ENCODE results near the gene GIT2.
A peak's percentile ranks its signal among the peaks of the same experiment; 100 is the strongest.
"Not testable (repeated sequence)": the region's sequence is repeated elsewhere in the genome, so short reads cannot be mapped to it uniquely, and the experiment has no call there.

Gene GIT2

DNA sequence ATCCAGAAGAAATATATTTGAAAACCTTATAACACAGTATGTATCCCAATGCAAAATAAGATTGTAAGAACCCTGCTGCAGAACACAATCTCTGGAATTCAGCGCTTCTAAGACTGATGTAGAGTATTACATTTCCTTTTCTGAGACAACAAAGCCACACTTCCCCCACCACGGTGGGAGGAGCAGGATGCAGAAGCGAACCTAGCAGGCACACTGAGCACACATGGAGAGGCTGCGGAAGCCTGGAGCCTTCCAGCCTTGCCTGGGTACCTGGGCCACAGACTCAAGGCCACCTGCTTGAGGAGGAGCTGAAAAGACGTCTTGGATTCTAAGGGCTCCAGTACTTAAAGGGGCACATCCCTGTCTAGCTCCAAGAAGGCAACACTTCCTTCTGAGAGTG, 49.7 kb downstream of the GIT2 start:
- DNase-seq (ENCODE audit: low spot score): no peak

DNA sequence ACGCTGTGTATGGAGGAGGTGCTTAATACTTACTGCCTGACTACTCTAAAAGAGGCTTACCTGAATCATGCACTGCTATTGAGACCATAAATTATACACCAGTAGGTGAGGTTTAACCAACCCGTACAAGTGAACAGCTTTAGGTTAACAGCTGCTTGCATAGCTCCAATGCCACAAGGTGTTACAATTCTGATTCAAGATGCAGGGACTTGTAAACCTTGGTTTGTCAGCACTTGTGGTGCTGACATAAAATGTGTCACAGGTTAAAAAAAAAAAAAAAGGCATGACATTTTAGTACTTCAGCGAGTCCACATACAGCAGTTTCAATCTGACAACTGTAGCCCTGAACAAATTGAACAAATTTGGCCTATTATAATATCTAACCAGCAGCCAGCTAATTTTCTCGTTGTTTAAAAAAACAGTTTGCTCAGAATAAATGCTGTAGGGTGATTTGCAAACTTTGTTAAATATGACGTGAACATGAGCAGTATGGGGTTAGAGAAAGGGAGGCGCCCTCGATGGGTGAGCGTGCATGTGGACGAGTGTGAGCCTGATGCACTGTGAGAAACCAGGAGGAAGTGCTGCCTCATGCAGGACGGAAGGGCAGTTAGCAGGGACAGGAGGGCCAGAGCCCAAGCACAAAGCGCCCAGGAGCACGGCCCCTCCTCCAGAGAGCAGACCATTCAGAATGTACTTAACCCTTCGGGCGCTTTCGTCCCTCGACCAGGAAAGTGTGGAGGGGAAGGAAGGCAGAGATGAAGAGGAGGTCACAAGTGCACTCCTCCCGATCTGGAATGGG, 51.4 kb downstream of the GIT2 start:
- no peak for DNase-seq (ENCODE audit: low spot score)

DNA sequence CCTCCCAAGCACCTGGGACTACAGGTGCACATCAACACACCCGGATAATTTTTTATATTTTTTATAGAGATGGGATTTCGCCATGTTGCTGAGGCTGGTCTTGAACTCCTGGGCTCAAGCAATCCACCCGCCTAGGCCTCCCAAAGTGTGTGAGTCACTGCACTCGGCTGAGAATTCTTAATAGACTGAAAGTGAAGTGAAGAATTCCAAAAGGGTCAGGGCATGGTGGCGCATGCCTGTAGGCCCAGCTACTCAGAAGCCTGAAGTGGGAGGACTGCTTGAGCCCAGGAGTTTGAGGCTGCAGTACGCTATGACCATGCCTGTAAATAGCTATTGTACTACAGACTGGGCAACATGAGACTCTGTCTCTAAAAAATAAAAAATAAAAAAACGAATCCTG, 52.4 kb downstream of the GIT2 start:
- DNase-seq (ENCODE audit: low spot score): no peak

DNA sequence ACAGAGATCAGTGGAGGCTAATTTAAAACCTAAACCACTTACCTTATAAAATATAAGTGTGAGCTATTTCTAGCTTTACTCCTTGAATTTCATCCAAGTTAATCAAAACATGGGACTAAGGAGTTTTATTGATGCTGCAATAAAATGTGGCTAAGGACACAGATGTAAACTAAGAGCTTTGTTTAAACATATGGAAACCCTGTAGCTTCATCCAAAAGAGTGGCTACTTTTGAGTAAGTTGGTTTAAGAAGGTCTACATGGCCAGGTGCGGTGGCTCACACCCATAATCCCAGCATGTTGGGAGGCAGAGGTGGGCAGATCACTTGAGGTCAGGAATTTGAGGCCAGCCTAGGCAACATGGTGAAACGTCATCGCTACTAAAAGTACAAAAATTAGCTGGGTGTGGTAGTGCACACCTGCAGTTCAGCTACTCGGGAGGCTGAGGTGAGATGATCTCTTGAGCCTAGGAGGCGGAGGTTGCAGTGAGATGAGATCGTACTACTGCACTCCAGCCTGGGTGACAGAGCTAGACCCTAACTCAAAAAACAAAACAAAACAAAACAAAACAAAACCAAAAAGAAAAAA, 55.7 kb downstream of the GIT2 start:
- DNase-seq (ENCODE audit: low spot score): no peak

DNA sequence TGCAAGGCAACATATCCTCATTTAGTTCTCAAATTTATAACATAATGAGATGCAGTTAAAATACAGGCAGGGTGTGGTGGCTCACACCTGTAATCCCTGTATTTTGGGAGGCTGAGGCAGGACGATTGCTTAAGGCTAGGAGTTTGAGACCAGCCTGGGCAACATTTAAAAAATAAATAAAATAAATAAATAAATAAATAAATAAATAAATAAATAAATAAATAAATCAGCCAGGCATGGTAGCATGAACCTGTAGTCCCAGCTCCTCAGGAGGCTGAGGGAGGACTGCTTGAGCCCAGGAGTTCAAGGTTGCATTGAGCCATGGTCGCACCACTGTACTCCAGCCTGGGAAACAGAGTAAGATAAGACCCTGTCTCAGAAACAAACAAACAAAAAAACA, 56.7 kb downstream of the GIT2 start:
- DNase-seq (ENCODE audit: low spot score): no peak

DNA sequence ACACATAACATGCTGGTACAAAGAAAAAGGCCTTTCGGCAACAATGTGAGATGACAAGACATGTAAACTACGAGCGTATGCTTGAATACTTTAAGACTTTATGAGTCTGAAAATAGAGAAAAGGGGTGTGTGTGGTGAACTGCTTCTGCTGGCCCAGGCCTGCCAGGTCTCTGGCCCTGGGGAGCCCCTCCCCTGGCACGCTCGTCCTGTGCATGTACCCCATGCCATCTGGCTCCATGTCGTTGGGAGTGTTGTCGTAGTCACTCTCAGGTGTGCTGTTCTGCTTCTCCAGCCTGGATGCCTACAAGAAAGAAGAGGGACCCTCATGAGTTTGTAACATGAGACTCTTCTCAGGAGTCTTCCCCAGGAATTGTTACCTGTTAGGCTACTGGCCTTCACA, 57.2 kb downstream of the GIT2 start:
- DNase-seq (ENCODE audit: low spot score): no peak

DNA sequence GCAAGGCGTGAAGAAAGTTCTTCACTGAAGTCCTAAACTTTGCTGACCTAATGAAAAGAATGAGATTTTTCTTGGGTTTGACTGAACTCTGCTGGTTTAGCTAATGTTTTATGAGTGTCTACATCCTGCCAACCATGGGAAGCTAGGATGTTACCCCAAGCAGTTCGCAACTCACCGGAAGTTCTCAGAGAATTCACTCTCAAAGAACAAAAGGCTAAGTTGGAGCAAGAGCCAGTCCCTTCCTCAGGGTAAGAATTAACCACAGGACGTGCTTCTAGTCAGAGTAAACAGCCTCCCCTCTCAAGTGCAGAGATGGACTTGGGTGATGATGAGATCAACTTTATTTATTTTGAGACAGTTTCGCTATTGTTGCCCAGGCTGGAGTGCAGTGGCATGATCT, 58.8 kb downstream of the GIT2 start:
- DNase-seq (ENCODE audit: low spot score): no peak

DNA sequence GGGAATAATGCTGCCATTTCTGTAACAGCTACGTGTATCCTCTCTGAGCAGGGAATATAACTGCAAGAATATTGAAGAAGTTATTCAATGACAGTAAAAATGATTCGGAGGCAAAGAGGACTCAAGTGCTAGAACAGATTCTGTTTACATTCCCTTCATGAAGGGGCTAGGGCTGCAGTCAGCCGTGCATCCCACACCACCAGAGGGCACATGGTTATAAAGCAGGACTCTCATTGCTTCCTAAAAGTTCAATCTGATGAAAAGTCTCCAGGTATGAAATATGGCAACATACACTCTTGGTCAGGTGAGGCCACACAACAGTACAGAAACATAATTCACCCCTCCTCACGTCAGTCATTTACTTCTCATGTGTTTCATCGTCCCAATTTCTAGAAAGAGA, 62.1 kb downstream of the GIT2 start:
- no peak for DNase-seq (ENCODE audit: low spot score)

DNA sequence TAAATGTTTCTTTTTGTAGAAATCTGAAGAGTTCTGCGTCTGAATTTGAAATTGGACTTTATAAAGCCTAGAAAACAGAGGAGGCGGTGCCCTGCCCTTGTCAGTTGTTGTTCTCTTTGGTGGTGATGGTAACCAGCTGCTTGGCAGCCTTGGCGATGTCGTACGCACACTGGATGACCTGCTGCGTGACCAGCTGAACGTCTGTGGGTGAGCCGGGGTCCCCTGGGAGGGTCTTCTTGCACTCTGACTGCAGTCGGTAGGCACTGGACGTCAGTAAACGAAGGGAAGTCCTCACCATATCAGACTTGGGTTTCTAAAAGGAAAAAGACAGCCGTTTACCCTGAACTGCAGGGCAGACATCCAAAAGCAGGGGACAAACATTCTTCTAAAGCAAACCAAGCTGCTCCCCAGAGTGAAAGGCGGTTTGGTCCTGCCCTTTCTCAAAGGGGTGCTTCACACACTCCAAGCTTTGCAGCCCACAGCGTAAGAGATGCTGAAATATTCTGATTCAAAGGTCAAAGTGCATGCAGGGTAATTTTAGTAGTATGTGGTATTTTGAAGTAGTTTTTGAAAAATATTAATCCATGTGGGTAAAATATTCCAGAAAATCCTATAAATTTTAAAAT, 63.2 kb downstream of the GIT2 start:
- no peak for DNase-seq (ENCODE audit: low spot score)

DNA sequence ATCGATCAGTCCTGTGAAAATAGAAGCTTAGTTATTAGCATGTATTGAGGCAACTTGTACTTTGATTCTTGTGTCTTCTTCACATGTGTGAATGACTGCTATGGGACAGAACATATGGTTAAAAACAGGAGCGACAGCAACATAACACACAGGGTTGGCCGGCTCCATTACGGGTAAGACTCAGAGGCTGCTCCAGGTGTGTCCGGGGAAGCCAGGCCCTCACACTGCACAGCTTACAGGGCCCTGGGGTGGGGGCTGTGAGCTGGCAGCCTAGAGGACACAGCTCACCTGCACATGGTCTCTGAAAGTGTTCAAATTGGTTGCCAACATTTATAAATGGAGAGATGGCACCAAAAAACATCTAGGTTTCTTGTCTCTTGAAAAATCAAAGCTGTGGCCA, 65.0 kb downstream of the GIT2 start:
- no peak for DNase-seq (ENCODE audit: low spot score)

DNA sequence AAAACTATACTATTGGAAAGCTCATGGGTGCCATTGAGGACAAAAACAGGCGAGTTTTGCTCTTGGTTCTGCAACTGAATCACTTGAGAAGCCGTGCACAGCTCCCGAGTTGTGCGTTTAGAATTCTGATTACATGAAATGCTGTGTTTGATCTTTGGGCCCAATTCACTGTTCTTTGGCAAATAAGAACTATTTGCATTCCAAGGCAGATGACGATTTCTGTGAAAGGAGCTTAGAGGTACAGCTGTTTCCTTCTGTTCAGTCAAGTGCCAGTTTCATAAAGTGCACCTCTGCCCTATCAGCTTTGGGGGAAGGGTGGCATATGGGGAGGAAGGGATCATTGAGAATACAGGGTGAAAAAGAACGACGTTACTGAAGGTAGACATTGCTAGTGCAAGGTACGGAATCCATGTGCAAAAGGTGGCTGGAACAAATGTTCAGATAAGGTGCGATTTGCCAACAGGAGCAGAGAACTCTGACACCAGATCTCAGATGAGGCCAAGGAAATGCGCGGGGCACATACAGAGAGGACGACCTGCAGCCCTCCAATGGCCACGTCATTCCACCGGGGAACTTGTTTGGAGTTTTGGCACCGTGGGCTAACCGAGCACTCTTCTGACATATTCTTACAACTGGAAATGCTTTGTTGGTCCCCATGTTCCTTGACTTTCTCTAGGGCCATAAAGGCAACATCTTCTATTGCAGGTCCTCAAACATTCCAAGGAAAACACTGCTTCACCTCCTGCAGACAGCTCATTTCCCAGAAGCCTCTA, 66.0 kb downstream of the GIT2 start:
- no peak for DNase-seq (ENCODE audit: low spot score)

DNA sequence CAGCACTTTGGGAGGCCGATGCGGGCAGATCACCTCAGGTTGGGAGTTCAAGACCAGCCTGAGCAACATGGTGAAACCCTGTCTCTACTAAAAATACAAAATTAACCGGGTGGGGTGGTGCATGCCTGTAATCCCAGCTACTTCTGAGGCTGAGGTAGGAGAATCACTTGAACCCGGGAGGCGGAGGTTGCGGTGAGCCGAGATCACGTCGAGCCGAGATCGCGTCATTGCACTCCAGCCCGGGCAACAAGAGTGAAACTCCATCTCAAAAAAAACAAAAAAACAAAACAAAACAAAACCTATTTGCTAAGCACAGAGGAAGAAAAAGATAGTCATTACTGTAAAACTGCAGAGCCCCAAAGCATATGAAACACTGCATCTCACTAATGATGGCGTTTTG, 66.8 kb downstream of the GIT2 start:
- not testable (repeated sequence) for DNase-seq (ENCODE audit: low spot score)

DNA sequence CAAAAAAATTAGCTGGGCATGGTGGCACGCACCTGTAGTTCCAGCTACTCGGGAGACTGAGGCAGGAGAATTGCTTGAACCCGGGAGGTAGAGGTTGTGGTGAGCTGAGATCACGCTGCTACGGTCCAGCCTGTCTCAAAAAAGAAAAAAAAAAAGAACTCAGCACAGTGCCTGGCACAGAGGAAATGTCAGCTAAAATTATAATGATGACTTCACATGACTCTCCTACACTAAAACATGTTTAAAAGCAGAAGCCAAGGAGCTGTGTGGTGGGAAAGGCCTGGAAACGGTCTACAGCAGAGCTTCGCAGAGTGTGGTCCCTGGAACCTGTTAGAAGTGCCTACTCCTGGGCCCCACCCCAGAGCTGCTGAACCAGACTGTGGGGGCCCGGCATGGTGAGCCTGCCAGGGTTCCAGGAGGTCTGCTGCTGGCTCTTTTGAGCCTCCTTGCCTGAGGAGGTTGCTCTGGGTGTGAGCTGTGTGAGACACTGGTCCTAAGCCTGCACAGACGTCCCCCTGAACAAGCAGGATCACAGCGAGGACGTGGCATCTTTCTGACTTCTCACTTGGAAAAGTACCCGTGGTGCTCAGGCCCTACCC, 68.0 kb downstream of the GIT2 start:
- DNase-seq (ENCODE audit: low spot score): no peak

DNA sequence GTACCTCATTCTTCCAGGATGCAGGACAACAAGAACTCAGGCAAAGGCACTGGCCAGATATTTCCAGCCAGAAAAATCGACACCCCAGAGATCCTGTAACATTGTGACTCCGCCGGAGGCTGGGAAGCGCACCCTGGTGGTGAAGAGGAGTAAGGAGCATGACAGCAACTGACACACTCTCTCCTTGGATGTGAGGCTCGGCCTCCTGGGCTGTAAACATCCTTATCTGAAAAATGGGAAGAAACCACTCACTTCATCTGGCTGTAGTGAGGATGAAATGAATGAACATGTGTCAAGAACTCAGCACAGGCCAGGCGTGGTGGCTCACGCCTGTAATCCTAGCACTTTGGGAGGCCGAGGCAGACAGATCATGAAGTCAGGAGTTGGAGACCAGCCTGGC, 68.5 kb downstream of the GIT2 start:
- peak; percentile 47 for DNase-seq (ENCODE audit: low spot score)

DNA sequence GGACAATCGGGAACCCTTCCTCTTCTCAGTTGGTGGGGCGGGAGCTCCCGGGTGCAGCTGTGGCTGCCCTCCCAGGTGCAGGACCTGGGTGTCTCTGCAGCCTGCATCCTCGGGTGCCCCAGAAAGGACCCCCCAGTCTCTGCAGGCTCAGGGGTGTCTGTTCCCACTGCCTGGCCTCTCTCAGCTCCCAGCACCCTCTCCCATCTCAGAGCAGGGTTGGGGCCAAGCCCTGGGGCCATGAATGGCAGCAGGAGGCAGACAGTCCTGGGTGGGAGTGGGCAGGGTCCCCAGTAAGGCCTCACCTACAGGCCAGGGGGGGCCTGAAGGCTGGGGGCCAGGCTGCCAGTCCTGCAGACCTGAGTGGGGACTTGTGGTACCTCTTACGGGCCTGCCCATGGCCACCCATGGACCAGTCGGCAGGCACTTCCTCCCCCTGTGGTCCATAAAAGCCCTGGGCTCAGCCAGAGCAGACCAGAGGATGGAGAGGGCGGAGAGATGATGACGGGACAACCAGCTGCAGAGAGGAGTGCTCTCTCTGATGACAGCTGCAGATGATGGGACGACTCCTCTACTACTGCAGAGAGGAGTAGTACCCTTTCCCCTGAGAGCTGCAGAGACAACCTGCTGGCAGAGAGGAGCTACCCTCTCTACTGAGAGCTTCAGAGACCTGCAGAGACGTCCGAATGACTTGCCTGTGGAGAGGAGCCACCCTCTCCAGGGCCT, 69.5 kb downstream of the GIT2 start:
- DNase-seq (ENCODE audit: low spot score): no peak

DNA sequence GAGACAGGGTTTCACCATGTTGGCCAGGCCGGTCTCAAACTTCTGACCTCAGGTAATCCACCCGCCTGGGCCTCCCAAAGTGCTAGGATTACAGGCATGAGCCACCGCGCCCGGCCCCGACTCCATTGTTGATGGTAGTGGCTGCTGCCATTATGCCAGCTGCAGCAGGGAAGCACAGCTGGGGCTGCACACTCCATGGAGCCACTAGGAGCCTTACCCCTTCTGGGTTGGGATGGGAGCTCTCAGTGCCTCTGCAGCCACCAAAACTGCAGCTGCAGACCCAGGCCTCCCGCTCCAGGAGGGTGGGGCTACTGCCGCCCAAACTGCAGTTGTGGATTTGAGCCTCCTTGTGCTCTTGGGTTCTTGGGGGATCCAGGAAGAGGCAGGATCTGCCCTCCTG, 70.2 kb downstream of the GIT2 start:
- DNase-seq (ENCODE audit: low spot score): no peak

DNA sequence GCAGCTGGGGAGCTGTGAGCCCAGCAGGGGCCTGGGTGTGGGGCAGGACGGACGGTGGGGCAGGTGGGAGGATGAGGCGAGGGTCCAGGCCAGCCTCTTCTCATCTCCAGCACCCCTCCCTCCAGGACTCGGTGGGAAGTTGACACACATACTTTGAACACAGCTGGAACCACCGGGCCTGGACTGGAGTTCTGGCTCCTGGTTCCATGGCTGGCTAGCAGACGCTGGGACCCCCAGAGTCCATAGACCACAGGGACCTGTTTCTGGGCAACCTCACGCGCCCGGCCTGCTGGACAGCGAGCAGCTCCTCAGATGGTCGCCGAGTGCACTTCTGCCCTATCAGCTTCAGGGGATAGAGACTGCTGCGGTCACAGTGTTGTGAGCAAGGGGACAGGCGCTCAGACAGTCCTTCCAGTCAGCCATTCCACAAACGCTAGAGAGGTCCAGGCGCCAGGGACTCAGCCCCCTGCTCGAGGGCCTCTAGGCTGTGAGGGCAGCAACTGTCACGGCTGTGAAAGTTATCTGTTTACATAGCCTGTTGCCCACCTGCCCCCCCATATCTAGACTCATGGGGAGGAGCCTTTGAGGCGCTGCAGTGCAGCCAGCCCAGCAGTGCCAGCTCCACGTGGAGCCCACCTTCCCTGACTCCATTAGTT, 70.9 kb downstream of the GIT2 start:
- no peak for DNase-seq (ENCODE audit: low spot score)

DNA sequence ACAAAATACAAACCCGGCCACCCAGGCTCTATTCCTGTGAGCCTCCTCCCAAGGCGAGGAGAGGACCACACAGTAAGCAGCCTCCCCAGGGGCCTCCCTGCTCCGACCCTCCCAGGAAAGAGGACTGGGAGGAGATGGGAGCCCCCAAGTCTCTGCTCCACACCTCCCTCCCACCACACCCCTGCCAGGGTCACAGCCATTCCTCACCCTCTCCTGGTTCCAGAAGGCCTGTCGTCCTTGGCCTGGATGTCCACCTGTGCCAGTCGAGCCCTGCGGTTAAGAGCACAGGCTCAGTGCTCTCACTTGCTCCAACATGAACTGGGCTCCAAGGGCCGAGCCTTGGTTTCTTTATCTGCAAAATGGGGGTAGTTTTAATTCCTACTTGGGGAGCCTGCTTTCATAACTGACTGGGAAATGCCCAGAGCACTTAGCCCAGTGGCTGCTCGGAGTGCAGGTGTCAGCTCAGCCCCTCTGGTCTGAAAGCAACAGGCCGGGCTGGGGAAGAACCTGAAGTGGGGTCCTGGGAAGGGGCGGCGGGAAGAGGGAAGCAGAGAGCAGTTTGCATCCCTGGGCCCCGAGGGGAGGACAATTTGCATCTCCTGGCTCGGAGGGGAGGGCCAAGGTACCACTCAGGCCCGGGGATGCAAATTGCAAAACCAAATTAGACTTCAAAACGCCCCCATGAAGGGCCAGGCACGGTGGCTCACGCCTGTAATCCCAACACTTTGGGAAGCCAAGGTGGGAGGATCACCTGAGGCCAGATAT, 72.5 kb downstream of the GIT2 start:
- no peak for DNase-seq (ENCODE audit: low spot score)

DNA sequence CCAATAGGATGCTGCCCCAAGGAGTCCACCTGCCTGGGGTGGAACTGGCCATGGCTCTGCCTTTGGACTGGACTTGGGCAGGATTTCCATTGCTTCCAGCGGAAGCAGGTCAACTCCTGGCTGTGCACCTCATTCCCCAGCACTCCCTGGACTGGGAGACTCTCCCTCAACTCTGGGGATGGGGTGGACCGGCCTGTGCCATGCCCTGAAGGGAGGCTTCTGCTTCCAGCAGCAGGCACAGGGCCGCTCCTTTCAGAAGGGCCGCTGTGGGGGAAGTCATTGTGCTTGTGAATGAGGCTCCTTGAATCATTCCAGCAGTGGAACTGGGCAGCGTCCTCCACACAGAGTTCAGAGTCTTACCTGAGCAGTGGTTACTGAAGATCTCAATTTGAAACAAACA, 73.1 kb downstream of the GIT2 start:
- DNase-seq (ENCODE audit: low spot score): no peak

DNA sequence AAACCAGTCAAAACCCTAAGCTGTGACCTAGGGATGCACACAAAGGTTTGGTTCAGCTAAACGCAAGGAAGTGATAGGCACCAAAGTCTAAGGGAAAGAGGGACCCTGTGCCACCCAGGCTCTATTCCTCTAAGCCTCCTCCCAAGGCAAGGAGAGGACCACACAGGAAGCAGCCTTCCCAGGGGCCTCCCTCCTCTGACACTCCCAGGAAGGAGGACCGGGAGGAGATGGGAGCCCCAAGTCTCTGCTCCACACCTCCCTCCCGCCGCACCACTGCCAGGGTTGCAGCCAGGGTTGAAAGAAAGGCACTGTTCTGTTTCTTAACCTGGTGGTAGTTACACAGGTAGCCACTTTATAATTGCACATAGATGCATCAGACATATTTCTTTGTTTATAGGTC, 74.2 kb downstream of the GIT2 start:
- DNase-seq (ENCODE audit: low spot score): no peak
